HFF-Myc (cell line): ENCODE results near the gene ARF3.

Experiments used
- DNase-seq: peaks from one replicate; pipeline ENCODE4 v3.0.0-alpha.2; 2011; ENCODE audit warnings: low read depth; ENCODE audit errors: extremely low read depth
- H3K4me3 ChIP-seq: replicated peaks from 2 replicates; pipeline ENCODE4 v1.5.1; 2011; ENCODE audit warnings: low read depth, mild to moderate bottlenecking, control low read depth, low read length
- CTCF ChIP-seq: IDR thresholded peaks from 2 replicates; pipeline ENCODE4 v1.5.1; 2012; ENCODE audit warnings: mild to moderate bottlenecking, low read depth, low read length, control low read depth; ENCODE audit errors: missing control alignments

Gene ARF3

GRCh38 chr12:48990552-48990951 lies 33.3 kb upstream of the ARF3 start:
- no peak for DNase-seq
- TF ChIP-seq CTCF = no peak
- H3K4me3 ChIP-seq = no peak overlapping the region

GRCh38 chr12:48988030-48988649 lies 30.9 kb upstream of the ARF3 start:
- no peak overlapping the region for H3K4me3 ChIP-seq
- peak; percentile 95 for TF ChIP-seq CTCF
- no peak for DNase-seq

GRCh38 chr12:48986720-48987291 lies 29.5 kb upstream of the ARF3 start:
- H3K4me3 ChIP-seq = no peak overlapping the region
- TF ChIP-seq CTCF = no peak
- DNase-seq = no peak

- no peak overlapping the region for H3K4me3 ChIP-seq
- DNase-seq = no peak
- no peak for TF ChIP-seq CTCF
Observed at GRCh38 chr12:48985901-48986300, 28.6 kb upstream of the ARF3 start.

- no peak for TF ChIP-seq CTCF
- H3K4me3 ChIP-seq = no peak overlapping the region
- DNase-seq = no peak
Observed at GRCh38 chr12:48985475-48985897, 28.2 kb upstream of the ARF3 start.

GRCh38 chr12:48982397-48983080 lies 25.3 kb upstream of the ARF3 start:
- DNase-seq = no peak
- no peak for TF ChIP-seq CTCF
- no peak overlapping the region for H3K4me3 ChIP-seq
